Neural cell (in vitro differentiated cells): ENCODE data around the gene RPL13A. TPM values are rescaled to one million over a fixed set of nuclear protein-coding genes. Genes with fewer than 3 reads are reported as not detected.
"Not testable (repeated sequence)": the region's sequence is repeated elsewhere in the genome, so short reads cannot be mapped to it uniquely, and the experiment has no call there.

Experiments used
- H2AFZ ChIP-seq: fragments of 200-600, 300-800 bp; sonication (generic), shearing (Covaris generic); 2 replicates; pipeline ENCODE4 v1.6.0; 2014; ENCODE audit warnings: low read depth, mild to moderate bottlenecking, antibody characterized with exemption, low read length, moderate library complexity
- H3F3A ChIP-seq: fragments of 200-600 bp; shearing (Covaris generic); 2 replicates; pipeline ENCODE4 v1.6.1; 2016; ENCODE audit warnings: mild to moderate bottlenecking, moderate library complexity, mixed read lengths, antibody characterized with exemption, low read length; ENCODE audit not compliant: insufficient read depth, poor library complexity, severe bottlenecking
- H3K27ac ChIP-seq: fragments of 200-600, 300-800 bp; sonication (generic), shearing (Covaris generic); 2 replicates; pipeline ENCODE4 v1.5.1; 2014; ENCODE audit warnings: mild to moderate bottlenecking, low read length, moderate library complexity
- H3K27me3 ChIP-seq: fragments of 300-800, 200-600 bp; sonication (generic), shearing (Covaris generic); 2 replicates; pipeline ENCODE4 v1.6.0; 2014; ENCODE audit warnings: mild to moderate bottlenecking, low read depth, low read length, moderate library complexity; ENCODE audit not compliant: insufficient read depth
- H3K36me3 ChIP-seq: fragments of 300-800, 200-600 bp; sonication (generic), shearing (Covaris generic); 2 replicates; pipeline ENCODE4 v1.5.1; 2014; ENCODE audit warnings: mild to moderate bottlenecking, antibody characterized with exemption, low read length, moderate library complexity; ENCODE audit not compliant: insufficient read depth
- H3K4me2 ChIP-seq: fragments of 300-800, 200-600 bp; sonication (generic), shearing (Covaris generic); 2 replicates; pipeline ENCODE4 v1.6.0; 2014; ENCODE audit warnings: mild to moderate bottlenecking, low read length
- H3K4me3 ChIP-seq: fragments of 300-800, 200-600 bp; sonication (generic), shearing (Covaris generic); 2 replicates; pipeline ENCODE4 v1.5.1; 2014; ENCODE audit warnings: mild to moderate bottlenecking, low read length, moderate library complexity
- H3K79me2 ChIP-seq: fragments of 200-600 bp; shearing (Covaris generic); replicated peaks from 2 replicates; pipeline ENCODE4 v1.6.0; 2014; ENCODE audit warnings: mild to moderate bottlenecking, low read length, moderate library complexity; ENCODE audit not compliant: insufficient read depth
- H3K9ac ChIP-seq: fragments of 300-800, 200-600 bp; sonication (generic), shearing (Covaris generic); 2 replicates; pipeline ENCODE4 v1.6.1; 2016; ENCODE audit warnings: mild to moderate bottlenecking, low read length, mixed read lengths
- H3K9me2 ChIP-seq: fragments of 200-600 bp; shearing (Covaris generic); 2 replicates; pipeline ENCODE4 v1.6.1; 2016; ENCODE audit warnings: mild to moderate bottlenecking, low read length, mixed read lengths; ENCODE audit not compliant: insufficient read depth
- H3K9me3 ChIP-seq: fragments of 200-600, 300-800 bp; sonication (generic), shearing (Covaris generic); 2 replicates; pipeline ENCODE4 v1.6.1; 2016; ENCODE audit warnings: mild to moderate bottlenecking, mixed run types, low read length, moderate library complexity, mixed read lengths
- H4K20me1 ChIP-seq: fragments of 200-600 bp; shearing (Covaris generic); 2 replicates; pipeline ENCODE4 v1.6.1; 2016; ENCODE audit warnings: mild to moderate bottlenecking, mixed run types; ENCODE audit not compliant: insufficient read depth
- EZH2 ChIP-seq: fragments of 200-600, 300-800 bp; shearing (Covaris generic), sonication (generic); IDR thresholded peaks from 2 replicates; pipeline ENCODE4 v1.6.1; 2014; ENCODE audit warnings: antibody characterized with exemption, low read length, borderline replicate concordance, mild to moderate bottlenecking; ENCODE audit not compliant: insufficient read depth, poor library complexity, severe bottlenecking
- MXI1 ChIP-seq: fragments of 450-650 bp; conservative IDR thresholded peaks from 2 replicates; pipeline ENCODE4 v1.6.1; 2014; ENCODE audit warnings: antibody characterized with exemption, mild to moderate bottlenecking; ENCODE audit not compliant: poor library complexity, severe bottlenecking
- POLR2AphosphoS5 ChIP-seq: IDR thresholded peaks from 2 replicates; pipeline ENCODE4 v1.6.1; 2012
- RAD21 ChIP-seq: fragments of 450-650 bp; conservative IDR thresholded peaks from 2 replicates; pipeline ENCODE4 v1.6.1; 2014; ENCODE audit warnings: antibody characterized with exemption, mild to moderate bottlenecking, moderate library complexity
- REST ChIP-seq: IDR thresholded peaks from 2 replicates; pipeline ENCODE4 v1.6.1; 2012; ENCODE audit warnings: borderline replicate concordance
- SMC3 ChIP-seq: fragments of 450-650 bp; conservative IDR thresholded peaks from 2 replicates; pipeline ENCODE4 v1.6.1; 2014; ENCODE audit warnings: antibody characterized with exemption, mild to moderate bottlenecking, moderate library complexity; ENCODE audit not compliant: poor library complexity
- TAF1 ChIP-seq: IDR thresholded peaks from 2 replicates; pipeline ENCODE4 v1.6.1; 2012; ENCODE audit warnings: low read depth
- polyA plus RNA-seq: library from polyadenylated mRNA; depleted of rRNA; stranded (reverse); fragments of >200 nt; gene quantifications from 2 replicates; pipeline ENCODE4 v1.2.3, GENCODE V29; 2014
- TF ChIP-seq, protein P1 (sequence below): fragments of 450-650 bp; IDR thresholded peaks from 2 replicates; pipeline ENCODE4 v1.5.1; 2014; ENCODE audit warnings: antibody characterized with exemption, mild to moderate bottlenecking, moderate library complexity; ENCODE audit not compliant: poor library complexity, severe bottlenecking

The RPL13A gene
- polyA plus RNA-seq, 1 donor from 2014 or later = 2,313 TPM

GRCh38 chr19:49443366-49444099 is 43.9 kb upstream of the RPL13A start:
- Histone ChIP-seq H2AFZ (peak overlapping the region; percentile 40), H4K20me1 (no peaks in the 10 kb centered on the region), H3K79me2 (no peaks in the 10 kb centered on the region), H3F3A (no peaks in the 10 kb centered on the region), H3K9me3 (no peaks in the 10 kb centered on the region), H3K9me2 (no peaks in the 10 kb centered on the region), H3K27ac (no peak overlapping the region), H3K36me3 (no peaks in the 10 kb centered on the region), H3K4me3 (peak overlapping the region; percentile 77), H3K27me3 (peaks cover 47% of the 10 kb centered on the region), H3K9ac (peak overlapping the region; percentile 33), H3K4me2 (peak overlapping the region; percentile 23)
- peak; percentile 89 for TF ChIP-seq RAD21
- TF ChIP-seq MXI1 = peak; percentile 81
- peak; percentile 61 for TF ChIP-seq TAF1
- TF ChIP-seq EZH2 = no peak
- peak; percentile 38 for TF ChIP-seq REST
- TF ChIP-seq SMC3 = peak; percentile 99
- TF ChIP-seq, protein P1, sequence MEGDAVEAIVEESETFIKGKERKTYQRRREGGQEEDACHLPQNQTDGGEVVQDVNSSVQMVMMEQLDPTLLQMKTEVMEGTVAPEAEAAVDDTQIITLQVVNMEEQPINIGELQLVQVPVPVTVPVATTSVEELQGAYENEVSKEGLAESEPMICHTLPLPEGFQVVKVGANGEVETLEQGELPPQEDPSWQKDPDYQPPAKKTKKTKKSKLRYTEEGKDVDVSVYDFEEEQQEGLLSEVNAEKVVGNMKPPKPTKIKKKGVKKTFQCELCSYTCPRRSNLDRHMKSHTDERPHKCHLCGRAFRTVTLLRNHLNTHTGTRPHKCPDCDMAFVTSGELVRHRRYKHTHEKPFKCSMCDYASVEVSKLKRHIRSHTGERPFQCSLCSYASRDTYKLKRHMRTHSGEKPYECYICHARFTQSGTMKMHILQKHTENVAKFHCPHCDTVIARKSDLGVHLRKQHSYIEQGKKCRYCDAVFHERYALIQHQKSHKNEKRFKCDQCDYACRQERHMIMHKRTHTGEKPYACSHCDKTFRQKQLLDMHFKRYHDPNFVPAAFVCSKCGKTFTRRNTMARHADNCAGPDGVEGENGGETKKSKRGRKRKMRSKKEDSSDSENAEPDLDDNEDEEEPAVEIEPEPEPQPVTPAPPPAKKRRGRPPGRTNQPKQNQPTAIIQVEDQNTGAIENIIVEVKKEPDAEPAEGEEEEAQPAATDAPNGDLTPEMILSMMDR = peak; percentile 100
- TF ChIP-seq POLR2AphosphoS5 = no peak

- H3K9ac ChIP-seq, H3K36me3 ChIP-seq, H3K9me2 ChIP-seq, H3K9me3 ChIP-seq, H3K4me2 ChIP-seq, H3K4me3 ChIP-seq, H4K20me1 ChIP-seq, H2AFZ ChIP-seq, H3K79me2 ChIP-seq, H3K27ac ChIP-seq, H3F3A ChIP-seq: not testable (repeated sequence)
- H3K27me3 ChIP-seq = peaks cover 40% of the 10 kb centered on the region
Measured at GRCh38 chr19:49444100-49444700, 43.2 kb upstream of the RPL13A start.
